GM18858 (cell line): Measurements from ENCODE around the gene CLNK.
"Not testable (repeated sequence)": the region's sequence is repeated elsewhere in the genome, so short reads cannot be mapped to it uniquely, and the experiment has no call there.

ENCODE experiments used
- ATAC-seq: cut with Tn5 transposase; IDR thresholded peaks from one replicate; pipeline ENCODE4 v1.9.1; 2021; ENCODE audit not compliant: unreplicated experiment

Gene CLNK

GRCh38 chr4:10579648-10580047, 104.9 kb downstream of the CLNK start:
- no peak for ATAC-seq

- peak; percentile 48 for ATAC-seq
These were observed 106.8 kb downstream of the CLNK start for GRCh38 chr4:10577508-10578426.

- ATAC-seq: peak; percentile 57
These were observed 107.5 kb downstream of the CLNK start for GRCh38 chr4:10577018-10577417.

GRCh38 chr4:10576236-10576635, 108.3 kb downstream of the CLNK start:
- ATAC-seq: no peak

- ATAC-seq: no peak
These were observed 109.2 kb downstream of the CLNK start for GRCh38 chr4:10575414-10575813.

GRCh38 chr4:10574553-10574952, 110.0 kb downstream of the CLNK start:
- not testable (repeated sequence) for ATAC-seq

- ATAC-seq: no peak
These were observed 112.7 kb downstream of the CLNK start for GRCh38 chr4:10571909-10572308.

GRCh38 chr4:10569491-10569890, 115.1 kb downstream of the CLNK start:
- no peak for ATAC-seq

GRCh38 chr4:10567766-10568165, 116.8 kb downstream of the CLNK start:
- ATAC-seq: no peak

GRCh38 chr4:10565166-10565780, 119.3 kb downstream of the CLNK start:
- no peak for ATAC-seq

GRCh38 chr4:10554694-10555093, 129.9 kb downstream of the CLNK start:
- peak; percentile 82 for ATAC-seq

- no peak for ATAC-seq
These were observed 130.4 kb downstream of the CLNK start for GRCh38 chr4:10554121-10554520.

- ATAC-seq: no peak
These were observed 131.8 kb downstream of the CLNK start for GRCh38 chr4:10552591-10553280.

GRCh38 chr4:10535912-10536311, 148.7 kb downstream of the CLNK start:
- peak; percentile 50 for ATAC-seq

- ATAC-seq: peak; percentile 54
These were observed 149.7 kb downstream of the CLNK start for GRCh38 chr4:10534820-10535219.

GRCh38 chr4:10532155-10532554, 152.4 kb downstream of the CLNK start:
- ATAC-seq: no peak

GRCh38 chr4:10530137-10530786, 154.3 kb downstream of the CLNK start:
- ATAC-seq: no peak

- no peak for ATAC-seq
These were observed 155.1 kb downstream of the CLNK start for GRCh38 chr4:10529291-10530136.

GRCh38 chr4:10527438-10527837, 157.1 kb downstream of the CLNK start:
- no peak for ATAC-seq
